ENCODE data around the gene CXCL8. TPM values are rescaled to one million over a fixed set of nuclear protein-coding genes. Genes with fewer than 3 reads are reported as not detected.

Gene CXCL8
- total and polyA plus RNA-seq, 2 experiments from 2014 or later, result 15.5 to 20.0 TPM

- no peak for TF ChIP-seq EZH2 (IDR thresholded peaks at IDR 0.05; ENCODE audit: insufficient read depth, poor library complexity, severe bottlenecking)
- no peak for TF ChIP-seq EZH2phosphoT487 (IDR thresholded peaks at IDR 0.05; ENCODE audit: insufficient read depth, low read depth)
- DNase-seq, result no peak
- no peaks in the 10 kb centered on the region for H3K9me3 ChIP-seq (ENCODE audit: low read depth)
- H3K27ac ChIP-seq, result no peak overlapping the region
- no peak overlapping the region for H3K4me3 ChIP-seq
- in situ Hi-C loops (cut with MboI), result no loop called here
- 84 to 90% methylated on average over 7 of the region's 7 CpGs for WGBS, 2 experiments (ENCODE audit: low coverage in 1 of 2, low lambda C conversion rate in 2 of 2, missing lambda C conversion rate in 2 of 2)
- H3K27me3 ChIP-seq (replicated peaks; ENCODE audit: insufficient read depth), result no peaks in the 10 kb centered on the region
- 0 out of 2 replicates have a peak, but pooled peaks cover 3% of the 10 kb centered on the region for H3K9me2 ChIP-seq (ENCODE audit: insufficient read depth)
- H3K36me3 ChIP-seq (ENCODE audit: low read depth), result no peaks in the 10 kb centered on the region
- H3K79me2 ChIP-seq (ENCODE audit: insufficient read depth), result no peaks in the 10 kb centered on the region
- no peak overlapping the region for H2AFZ ChIP-seq
- H3F3A ChIP-seq (ENCODE audit: insufficient read depth), result 0 out of 2 replicates have a peak, but pooled peaks cover 3% of the 10 kb centered on the region
- H4K20me1 ChIP-seq (ENCODE audit: insufficient read depth), result no peaks in the 10 kb centered on the region
- H3K9ac ChIP-seq, result no peak overlapping the region
- no peaks in the 10 kb centered on the region for H3K4me1 ChIP-seq (ENCODE audit: insufficient read depth)
- no peak overlapping the region for H3K4me2 ChIP-seq (ENCODE audit: unreplicated experiment)
Observed at GRCh38 chr4:73762409-73762808, 22.0 kb downstream of the CXCL8 start.

- H3K27ac ChIP-seq, result no peak overlapping the region
- no peaks in the 10 kb centered on the region for H3K27me3 ChIP-seq (replicated peaks; ENCODE audit: insufficient read depth)
- in situ Hi-C loops (cut with MboI), result no loop called here
- H3K9ac ChIP-seq, result no peak overlapping the region
- no peak for DNase-seq
- no peaks in the 10 kb centered on the region for H3K9me3 ChIP-seq (ENCODE audit: low read depth)
- no peaks in the 10 kb centered on the region for H3K36me3 ChIP-seq (ENCODE audit: low read depth)
- H3K9me2 ChIP-seq (ENCODE audit: insufficient read depth), result 0 out of 2 replicates have a peak, but pooled peaks cover 3% of the 10 kb centered on the region
- no peak overlapping the region for H3K4me2 ChIP-seq (ENCODE audit: unreplicated experiment)
- H3K4me3 ChIP-seq, result no peak overlapping the region
- H4K20me1 ChIP-seq (ENCODE audit: insufficient read depth), result no peaks in the 10 kb centered on the region
- no peak overlapping the region for H2AFZ ChIP-seq
- TF ChIP-seq EZH2 (IDR thresholded peaks at IDR 0.05; ENCODE audit: insufficient read depth, poor library complexity, severe bottlenecking) (no peak), EZH2phosphoT487 (IDR thresholded peaks at IDR 0.05; ENCODE audit: insufficient read depth, low read depth) (no peak)
- 0 out of 2 replicates have a peak, but pooled peaks cover 3% of the 10 kb centered on the region for H3F3A ChIP-seq (ENCODE audit: insufficient read depth)
- WGBS, 2 experiments (ENCODE audit: low coverage in 1 of 2, low lambda C conversion rate in 2 of 2, missing lambda C conversion rate in 2 of 2), result 97 to 98% methylated on average over 6 of the region's 6 CpGs
- H3K4me1 ChIP-seq (ENCODE audit: insufficient read depth), result no peaks in the 10 kb centered on the region
- H3K79me2 ChIP-seq (ENCODE audit: insufficient read depth), result no peaks in the 10 kb centered on the region
Observed at GRCh38 chr4:73763877-73764276, 23.5 kb downstream of the CXCL8 start.

GRCh38 chr4:73764513-73764912 is 24.1 kb downstream of the CXCL8 start:
- H3K4me2 ChIP-seq (ENCODE audit: unreplicated experiment), result no peak overlapping the region
- DNase-seq, result peak; percentile 16

DNA sequence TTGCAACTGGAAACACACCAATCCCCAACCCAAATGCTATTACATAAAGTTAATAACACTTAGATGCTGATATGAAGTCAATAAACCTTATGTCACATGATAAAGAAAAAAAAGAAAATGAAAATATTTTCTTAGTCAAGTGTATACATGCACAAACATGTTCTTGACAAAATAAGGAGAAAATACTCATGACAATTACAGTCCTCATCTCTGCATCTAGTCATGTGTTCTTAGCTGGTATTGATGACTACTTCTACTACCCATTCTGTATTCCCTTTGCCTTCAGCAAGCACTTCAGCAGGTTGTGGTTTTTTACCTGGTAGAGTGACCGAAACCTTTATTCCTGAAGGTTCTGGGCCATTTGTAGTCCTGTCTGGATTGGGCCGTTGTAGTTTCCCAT is 24.9 kb downstream of the CXCL8 start:
- H3K4me3 ChIP-seq, result no peak overlapping the region
- no peaks in the 10 kb centered on the region for H3K9me3 ChIP-seq (ENCODE audit: low read depth)
- H3K36me3 ChIP-seq (ENCODE audit: low read depth), result no peaks in the 10 kb centered on the region
- no peak overlapping the region for H3K9ac ChIP-seq
- H4K20me1 ChIP-seq (ENCODE audit: insufficient read depth), result no peaks in the 10 kb centered on the region
- 0 out of 2 replicates have a peak, but pooled peaks cover 3% of the 10 kb centered on the region for H3K9me2 ChIP-seq (ENCODE audit: insufficient read depth)
- no peaks in the 10 kb centered on the region for H3K79me2 ChIP-seq (ENCODE audit: insufficient read depth)
- no peak for TF ChIP-seq EZH2 (IDR thresholded peaks at IDR 0.05; ENCODE audit: insufficient read depth, poor library complexity, severe bottlenecking)
- TF ChIP-seq EZH2phosphoT487 (IDR thresholded peaks at IDR 0.05; ENCODE audit: insufficient read depth, low read depth), result no peak
- DNase-seq, result no peak
- in situ Hi-C loops (cut with MboI), result no loop called here
- H3F3A ChIP-seq (ENCODE audit: insufficient read depth), result 0 out of 2 replicates have a peak, but pooled peaks cover 3% of the 10 kb centered on the region
- WGBS, 2 experiments (ENCODE audit: low coverage in 1 of 2, low lambda C conversion rate in 2 of 2, missing lambda C conversion rate in 2 of 2), result 80 to 86% methylated on average over 2 of the region's 2 CpGs
- no peak overlapping the region for H3K27ac ChIP-seq
- no peak overlapping the region for H3K4me2 ChIP-seq (ENCODE audit: unreplicated experiment)
- H3K4me1 ChIP-seq (ENCODE audit: insufficient read depth), result no peaks in the 10 kb centered on the region
- H3K27me3 ChIP-seq (replicated peaks; ENCODE audit: insufficient read depth), result no peaks in the 10 kb centered on the region
- no peak overlapping the region for H2AFZ ChIP-seq

More at GRCh38 chr4:73764513-73764912, 24.1 kb downstream of the CXCL8 start:
- H3K9me3 ChIP-seq (ENCODE audit: low read depth), result no peaks in the 10 kb centered on the region
- H3K4me3 ChIP-seq, result no peak overlapping the region
- in situ Hi-C loops (cut with MboI), result no loop called here
- WGBS, 2 experiments (ENCODE audit: low coverage in 1 of 2, low lambda C conversion rate in 2 of 2, missing lambda C conversion rate in 2 of 2), result 65 to 70% methylated on average over 4 of the region's 4 CpGs
- H3K79me2 ChIP-seq (ENCODE audit: insufficient read depth), result no peaks in the 10 kb centered on the region
- 0 out of 2 replicates have a peak, but pooled peaks cover 3% of the 10 kb centered on the region for H3K9me2 ChIP-seq (ENCODE audit: insufficient read depth)
- no peak overlapping the region for H3K9ac ChIP-seq
- H4K20me1 ChIP-seq (ENCODE audit: insufficient read depth), result no peaks in the 10 kb centered on the region
- 0 out of 2 replicates have a peak, but pooled peaks cover 3% of the 10 kb centered on the region for H3F3A ChIP-seq (ENCODE audit: insufficient read depth)
- no peak overlapping the region for H2AFZ ChIP-seq
- H3K4me1 ChIP-seq (ENCODE audit: insufficient read depth), result no peaks in the 10 kb centered on the region
- TF ChIP-seq EZH2 (IDR thresholded peaks at IDR 0.05; ENCODE audit: insufficient read depth, poor library complexity, severe bottlenecking), result no peak
- no peak for TF ChIP-seq EZH2phosphoT487 (IDR thresholded peaks at IDR 0.05; ENCODE audit: insufficient read depth, low read depth)
- H3K27me3 ChIP-seq (replicated peaks; ENCODE audit: insufficient read depth), result no peaks in the 10 kb centered on the region
- no peak overlapping the region for H3K27ac ChIP-seq
- no peaks in the 10 kb centered on the region for H3K36me3 ChIP-seq (ENCODE audit: low read depth)

Measured in GM23248 (cell line).